ENCODE measurements around the gene BRD7.

GRCh38 chr16:50273888-50274325 is 94.9 kb downstream of the BRD7 start:
- TF ChIP-seq RNF2 (IDR thresholded peaks at IDR 0.05; ENCODE audit: borderline replicate concordance, low read depth), result no peak
- no peak for TF ChIP-seq POLR2A (IDR thresholded peaks at IDR 0.05; ENCODE audit: low read length)
- TF ChIP-seq CTCF (IDR thresholded peaks at IDR 0.05), result no peak
- no peak for TF ChIP-seq HOXA7 (CRISPR knock-in tag; IDR thresholded peaks at IDR 0.05)
- no peak for TF ChIP-seq ELK1 (IDR thresholded peaks at IDR 0.05; ENCODE audit: low read depth, low read length)
- no peak for TF ChIP-seq USF2 (IDR thresholded peaks at IDR 0.05)
- TF ChIP-seq HMGXB4 (CRISPR knock-in tag; IDR thresholded peaks at IDR 0.05; ENCODE audit: borderline replicate concordance), result no peak
- TF ChIP-seq MAX (IDR thresholded peaks at IDR 0.05), result no peak
- no peak for TF ChIP-seq REST (IDR thresholded peaks at IDR 0.05)
- TF ChIP-seq SMC3 (IDR thresholded peaks at IDR 0.05), result no peak
- no peak for TF ChIP-seq CBX2 (IDR thresholded peaks at IDR 0.05; ENCODE audit: borderline replicate concordance, low read depth)
- no peak for TF ChIP-seq HDAC2 (IDR thresholded peaks at IDR 0.05)
- no peak for TF ChIP-seq ATOH8 (CRISPR knock-in tag; IDR thresholded peaks at IDR 0.05; ENCODE audit: low read depth)

Data from A549 (cell line).